Stimulated activated naive CD4-positive, alpha-beta T cell (primary cell): ENCODE data around the gene GTF2I.
"Not testable (repeated sequence)": the region's sequence is repeated elsewhere in the genome, so short reads cannot be mapped to it uniquely, and the experiment has no call there.

ENCODE experiments used
- DNase-seq, 6 experiments: peaks; one replicate each; lab custom pipeline; 2025; lab: John Stamatoyannopoulos, UW

Gene GTF2I

DNA sequence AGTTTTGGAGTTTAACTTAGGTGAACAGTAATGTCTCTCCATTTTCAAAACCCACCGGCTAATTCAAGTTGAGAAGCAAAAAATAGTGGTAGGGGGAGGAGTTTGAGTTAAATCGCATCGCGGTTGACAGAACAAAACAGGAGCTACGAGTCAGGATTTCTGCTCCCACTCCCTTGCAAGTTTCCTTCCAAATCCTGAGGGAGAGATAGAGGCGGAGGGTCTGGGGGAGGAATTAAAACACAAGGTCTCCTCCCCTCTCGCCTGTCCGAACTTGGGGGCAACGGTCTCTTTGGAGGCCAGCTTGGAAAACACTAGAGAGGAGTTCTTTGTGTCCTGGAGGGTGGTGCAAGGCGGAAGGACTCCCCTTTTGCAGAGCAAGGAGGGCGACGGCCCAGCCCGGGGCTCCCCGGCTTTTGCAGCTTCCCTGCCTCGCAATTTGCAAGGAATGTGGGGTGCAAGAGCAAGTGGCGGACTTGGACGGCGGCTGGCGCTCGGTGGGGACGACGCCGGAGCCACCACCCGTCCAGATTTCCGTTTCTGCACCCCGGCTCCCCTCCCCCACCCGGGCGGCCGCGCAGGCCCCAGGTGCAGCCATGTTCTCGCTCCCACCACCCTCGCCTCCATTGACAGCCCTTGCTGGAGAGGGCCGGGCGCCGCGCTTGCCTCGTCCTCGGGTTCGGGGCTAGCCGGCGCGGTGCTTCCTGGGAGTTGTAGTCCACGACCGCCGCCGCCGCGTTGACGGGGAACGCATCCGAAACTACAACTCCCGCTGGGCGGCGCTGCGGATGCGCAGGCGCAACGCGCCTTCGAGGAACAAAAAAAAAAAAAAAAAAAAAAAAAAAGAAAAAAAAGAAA lies 454 bp upstream of the GTF2I start:
- DNase-seq = peak; percentile 93 to 96 (median 95)

DNA sequence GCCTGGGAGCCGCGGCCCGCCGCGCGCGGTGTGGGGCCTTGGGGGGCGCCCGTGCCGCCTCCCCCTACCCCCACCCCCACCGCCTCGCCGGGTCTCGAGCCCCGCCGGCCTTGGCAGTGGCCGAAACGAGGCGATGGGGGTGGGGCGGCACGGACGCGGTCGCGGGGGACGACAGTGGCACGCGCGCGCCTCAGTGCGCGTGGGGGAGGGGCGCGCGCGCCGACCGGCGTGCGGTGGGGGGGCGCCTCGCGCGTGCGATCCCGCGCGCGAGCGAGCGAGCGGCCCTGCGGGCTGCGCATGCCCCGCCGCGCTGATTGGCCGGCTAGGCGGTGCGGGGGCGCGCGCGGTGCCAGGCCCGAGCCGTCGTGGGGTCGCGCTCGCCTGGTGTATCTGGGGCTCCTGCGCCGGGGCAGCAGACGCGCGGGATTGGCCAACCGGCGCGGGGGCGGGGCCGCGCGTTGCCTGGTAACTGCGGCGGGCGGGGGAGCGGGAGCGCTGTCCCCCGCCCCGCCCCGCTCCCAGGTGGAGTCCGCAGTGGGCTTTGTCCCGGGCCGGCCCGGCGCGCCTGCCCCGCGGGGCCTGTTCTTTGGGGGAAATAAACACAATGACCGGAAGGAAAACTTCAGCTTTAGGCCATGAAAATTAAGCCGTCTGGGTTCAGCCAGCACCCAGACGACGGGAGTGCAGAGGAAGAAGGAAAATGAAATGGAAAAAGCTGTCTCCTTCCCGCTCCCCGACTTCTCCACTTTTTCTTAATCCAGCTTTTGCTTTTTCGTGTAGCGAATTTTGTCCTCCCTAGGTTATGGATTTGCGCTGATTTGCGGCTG lies 873 bp downstream of the GTF2I start:
- peak; percentile 68 to 84 (median 77) for DNase-seq

DNA sequence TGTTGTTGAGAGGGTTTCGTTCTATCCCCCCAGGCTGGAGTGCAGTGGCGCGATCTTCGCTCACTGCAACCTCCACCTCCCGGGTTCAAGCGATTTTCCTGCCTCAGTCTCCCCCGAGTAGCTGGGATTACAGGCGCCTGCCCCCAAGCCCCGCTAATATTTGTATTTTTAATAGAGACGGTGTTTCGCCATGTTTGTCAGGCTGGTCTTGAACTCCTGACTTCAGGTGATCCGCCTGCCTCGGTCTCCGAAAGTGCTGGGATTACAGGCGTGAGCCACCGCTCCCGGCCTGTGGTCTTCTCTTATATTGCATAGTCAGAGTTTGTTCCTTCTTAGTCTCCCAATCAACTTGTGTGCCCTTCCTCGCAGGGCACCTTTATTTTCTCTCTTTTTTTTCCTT lies 2.7 kb downstream of the GTF2I start:
- not testable (repeated sequence) for DNase-seq

DNA sequence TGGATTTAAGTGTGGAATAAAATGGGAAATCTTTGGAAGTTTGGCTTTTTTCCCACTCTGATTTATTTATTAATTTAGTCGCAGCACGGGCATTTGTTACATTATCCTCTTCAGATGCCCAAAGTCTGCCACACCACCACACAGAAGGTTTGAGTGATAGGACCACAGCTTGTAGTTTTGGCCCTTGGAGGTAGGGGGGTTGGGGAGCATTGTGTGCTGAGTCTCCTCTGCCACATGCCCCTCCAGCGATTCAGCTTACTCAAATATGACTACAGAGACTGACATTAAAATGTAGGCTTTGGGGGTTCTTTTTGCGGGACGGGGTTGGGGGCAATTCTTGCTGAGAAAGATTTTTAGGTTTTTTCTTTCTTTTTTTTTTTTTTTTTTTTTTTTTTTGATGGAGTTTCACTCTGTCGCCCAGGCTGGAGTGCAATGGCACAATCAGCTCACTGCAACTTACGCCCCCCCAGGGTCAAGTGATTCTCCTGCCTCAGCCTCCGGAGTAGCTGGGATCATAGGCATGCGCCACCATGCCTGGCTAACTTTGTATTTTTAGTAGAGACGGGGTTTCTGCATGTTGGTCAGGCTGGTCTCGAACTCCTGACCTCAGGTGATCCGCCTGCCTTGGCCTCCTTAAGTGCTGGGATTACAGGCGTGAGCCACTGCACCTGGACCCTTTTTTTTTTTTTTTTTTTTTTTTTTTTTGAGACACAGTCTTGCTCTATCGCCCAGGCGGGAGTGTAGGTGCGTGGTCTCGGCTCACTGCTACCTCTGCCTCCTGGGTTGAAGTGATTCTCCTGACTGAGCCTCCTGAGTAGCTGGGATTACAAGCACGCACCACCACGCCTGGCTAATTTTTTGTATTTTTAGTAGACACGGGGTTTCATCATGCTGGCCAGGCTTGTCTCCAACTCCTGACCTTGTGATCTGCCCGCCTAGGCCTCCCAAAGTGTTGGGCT lies 4.6 kb downstream of the GTF2I start:
- peak in 1 of 6 experiments; percentile 4 for DNase-seq

DNA sequence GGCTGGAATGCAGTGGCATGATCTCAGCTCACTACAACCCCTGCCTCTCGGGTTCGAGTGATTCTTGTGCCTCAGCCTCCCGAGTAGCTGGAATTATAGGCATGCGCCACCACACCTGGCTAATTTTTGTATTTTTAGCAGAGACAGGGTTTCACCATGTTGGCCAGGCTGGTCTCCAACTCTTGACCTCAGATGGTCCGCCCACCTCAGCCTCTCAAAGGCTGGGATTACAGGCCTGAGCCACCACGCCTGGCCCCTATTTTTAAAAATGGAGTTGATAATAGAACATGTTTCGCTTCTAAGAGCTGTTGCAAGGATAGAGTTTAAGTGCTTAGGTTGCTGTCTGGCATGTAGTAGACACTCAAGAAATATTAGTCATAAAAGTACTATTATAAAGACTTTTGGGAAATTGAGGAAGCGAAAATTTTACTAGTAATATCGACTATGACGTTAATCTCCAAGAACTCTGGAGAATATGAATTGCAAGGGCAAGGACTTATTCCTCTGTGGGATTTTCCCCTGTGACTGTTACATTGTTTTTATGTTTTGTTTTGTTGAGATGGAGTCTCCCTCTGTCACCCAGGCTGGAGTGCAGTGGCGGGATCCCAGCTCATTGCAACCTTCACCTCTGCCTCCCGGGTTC lies 7.9 kb downstream of the GTF2I start:
- DNase-seq = no peak

DNA sequence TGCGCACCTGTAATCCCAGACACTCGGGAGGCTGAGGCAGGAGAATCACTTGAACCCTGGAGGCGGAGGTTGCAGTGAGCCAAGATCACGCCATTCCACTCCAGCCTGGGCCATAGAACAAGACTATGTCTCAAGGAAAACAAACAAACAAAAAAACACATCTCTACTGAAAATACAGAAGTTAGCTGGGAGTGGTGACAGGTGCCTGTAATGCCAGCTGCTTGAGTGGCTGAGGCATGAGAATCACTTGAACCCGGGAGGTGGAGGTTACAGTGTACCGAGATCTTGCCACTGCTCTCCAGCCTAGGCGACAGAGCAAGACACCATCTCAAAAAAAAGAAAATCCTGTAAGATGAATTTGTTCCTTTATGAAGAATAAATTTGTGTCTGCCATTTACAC lies 9.5 kb downstream of the GTF2I start:
- DNase-seq = not testable (repeated sequence)

DNA sequence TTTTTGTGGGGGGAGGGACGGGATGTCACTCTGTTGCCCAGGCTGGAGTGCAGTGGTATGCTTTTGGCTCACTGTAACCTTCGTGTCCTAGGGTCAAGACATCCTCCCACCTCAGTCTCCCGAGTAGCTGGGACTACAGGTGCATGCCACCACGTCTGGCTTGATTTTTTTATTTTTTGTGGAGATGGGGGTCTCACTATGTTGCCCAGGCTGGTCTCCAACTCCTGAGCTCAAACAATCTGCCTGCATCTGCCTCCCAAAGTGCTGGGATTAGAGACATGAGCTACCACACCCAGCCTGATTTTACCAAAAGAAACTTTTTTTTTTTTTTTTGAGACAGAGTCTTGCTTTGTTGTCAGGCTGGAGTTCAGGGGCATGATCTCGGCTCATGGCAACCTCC lies 10.0 kb downstream of the GTF2I start:
- DNase-seq = not testable (repeated sequence)

DNA sequence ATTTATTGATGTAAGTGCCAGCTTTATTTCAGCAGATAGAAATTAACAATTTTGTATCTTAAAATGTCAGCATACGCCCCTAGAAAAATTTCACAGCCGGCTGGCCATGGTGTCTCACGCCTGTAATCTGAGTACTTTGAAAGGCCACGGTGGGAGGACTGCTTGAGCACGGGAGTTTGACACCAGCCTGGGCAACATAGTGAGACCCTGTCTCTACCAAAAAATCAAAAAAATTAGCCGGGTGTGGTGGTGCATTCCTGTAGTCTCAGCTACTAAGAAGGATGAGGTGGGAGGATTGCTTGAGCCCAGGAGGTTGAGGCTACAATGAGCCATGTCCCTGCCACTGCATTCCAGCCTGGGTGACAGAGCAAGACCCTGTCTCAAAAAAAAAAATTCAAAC lies 14.1 kb downstream of the GTF2I start:
- no peak for DNase-seq

DNA sequence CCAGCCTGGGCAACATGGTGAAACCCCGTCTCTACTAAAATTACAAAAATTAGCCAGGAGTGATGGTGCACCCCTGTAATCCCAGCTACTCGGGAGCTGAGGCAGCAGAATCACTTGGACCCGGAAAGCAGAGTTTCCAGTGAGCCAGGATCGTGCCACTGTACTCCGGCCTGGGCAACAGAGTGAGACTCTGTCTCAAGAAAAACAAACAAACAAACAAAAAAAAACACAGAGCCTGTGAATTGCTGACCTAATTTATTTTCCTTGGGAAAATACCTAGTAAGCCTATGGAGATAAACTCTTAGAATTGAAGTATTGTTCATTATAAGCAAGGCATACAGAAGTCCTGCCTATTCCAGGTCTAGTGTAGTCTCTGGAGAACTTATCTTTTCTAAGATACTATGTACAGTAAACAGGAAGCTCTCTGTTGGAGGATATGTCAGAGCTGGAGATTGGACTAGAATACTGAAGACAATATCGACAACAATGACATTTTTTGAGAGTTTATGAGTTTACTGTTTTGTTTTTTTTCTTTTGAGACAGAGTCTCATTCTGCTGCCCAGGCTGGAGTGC lies 14.9 kb downstream of the GTF2I start:
- no peak for DNase-seq

DNA sequence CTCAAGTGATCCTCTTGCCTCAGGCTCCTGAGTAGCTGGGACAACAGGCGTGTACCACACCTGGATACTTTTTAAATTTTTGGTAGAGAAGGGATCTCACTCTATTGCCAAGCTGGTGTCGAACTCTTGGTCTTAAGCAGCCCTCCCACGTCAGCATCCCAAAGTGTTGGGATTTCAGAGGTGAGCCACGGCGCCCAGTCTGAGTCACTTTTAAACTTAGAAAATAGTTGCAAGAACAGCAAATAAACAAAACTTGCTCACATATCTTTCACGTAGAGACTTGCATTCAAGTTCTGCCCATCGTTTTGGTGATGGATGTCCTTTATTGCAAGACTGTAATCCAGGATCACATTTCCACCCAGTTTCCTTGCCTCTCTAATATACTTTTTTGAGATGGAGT lies 16.6 kb downstream of the GTF2I start:
- DNase-seq = no peak

DNA sequence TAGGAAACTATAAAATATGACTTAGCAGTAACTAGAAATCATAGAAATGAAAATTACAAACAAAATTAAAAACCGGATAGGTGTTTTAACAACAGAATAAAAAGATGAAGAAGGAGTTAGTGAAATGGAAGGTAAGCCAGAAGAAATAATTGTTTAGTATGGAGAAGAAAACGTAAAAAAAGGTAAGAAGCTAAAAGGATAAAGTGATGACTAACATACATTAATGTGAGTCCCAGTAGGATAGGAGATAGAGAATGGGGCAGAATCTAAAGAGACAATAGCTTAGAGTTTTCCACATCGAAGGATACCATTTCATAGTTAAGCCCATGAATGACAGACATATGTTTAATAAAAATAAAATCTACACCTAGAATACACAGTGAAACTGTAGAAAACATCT lies 25.3 kb downstream of the GTF2I start:
- no peak for DNase-seq

DNA sequence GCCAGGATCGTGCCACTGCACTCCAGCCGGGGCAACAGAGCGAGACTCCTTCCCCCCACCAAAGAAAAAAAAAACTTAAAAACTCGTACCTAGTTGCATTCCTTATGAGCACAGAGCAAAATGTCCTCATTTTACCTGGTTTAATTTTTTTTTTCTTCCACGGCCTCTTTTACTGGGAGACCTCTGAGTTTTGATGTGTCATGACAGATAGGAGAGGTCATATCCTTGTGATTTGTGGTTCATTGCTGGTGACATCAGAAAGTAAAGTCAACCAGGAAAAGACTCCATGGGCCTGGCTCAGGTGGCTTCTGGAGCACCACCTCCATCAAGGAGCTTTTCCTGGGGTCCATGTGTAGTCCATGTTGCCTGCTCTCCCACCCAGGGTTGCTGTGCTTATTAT lies 26.3 kb downstream of the GTF2I start:
- no peak for DNase-seq

DNA sequence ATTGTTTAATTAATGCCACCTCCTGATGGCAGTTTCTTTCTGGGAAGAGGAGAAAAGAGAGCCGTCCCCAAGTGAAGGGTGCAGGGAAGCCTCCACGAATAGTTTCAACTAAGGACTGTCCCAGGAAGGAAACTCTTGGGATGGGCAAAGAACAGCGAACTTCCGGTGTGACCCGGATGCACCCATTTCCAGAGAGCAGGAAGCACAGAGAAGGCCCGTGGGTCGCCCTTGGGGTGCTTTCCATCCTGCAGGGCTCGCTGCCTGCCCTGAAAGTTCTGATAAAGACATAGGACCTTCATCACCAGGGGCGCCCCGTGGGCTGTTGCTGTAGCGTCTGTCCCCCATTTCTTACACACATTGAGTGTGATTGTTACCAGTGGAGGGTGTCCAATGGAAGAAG lies 27.0 kb downstream of the GTF2I start:
- no peak for DNase-seq

DNA sequence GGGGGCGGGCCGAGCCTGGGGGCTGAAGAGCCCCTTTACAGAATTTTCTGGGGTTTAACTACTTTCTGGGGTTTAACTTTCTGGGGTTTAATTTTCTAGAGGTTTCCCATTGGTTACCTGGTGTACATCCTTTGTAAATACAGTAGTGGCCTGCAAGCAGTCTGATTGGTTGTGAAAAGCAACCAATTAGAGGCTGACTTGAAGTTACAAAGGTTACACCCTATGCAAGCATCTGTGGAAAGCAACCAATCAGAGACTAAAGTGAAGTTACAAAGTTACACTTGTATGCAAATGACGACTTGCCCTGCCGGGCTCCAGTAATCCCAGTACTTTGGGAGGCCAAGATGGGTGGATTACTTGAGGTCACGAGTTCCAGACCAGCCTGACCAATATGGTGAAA lies 27.4 kb downstream of the GTF2I start:
- no peak for DNase-seq

DNA sequence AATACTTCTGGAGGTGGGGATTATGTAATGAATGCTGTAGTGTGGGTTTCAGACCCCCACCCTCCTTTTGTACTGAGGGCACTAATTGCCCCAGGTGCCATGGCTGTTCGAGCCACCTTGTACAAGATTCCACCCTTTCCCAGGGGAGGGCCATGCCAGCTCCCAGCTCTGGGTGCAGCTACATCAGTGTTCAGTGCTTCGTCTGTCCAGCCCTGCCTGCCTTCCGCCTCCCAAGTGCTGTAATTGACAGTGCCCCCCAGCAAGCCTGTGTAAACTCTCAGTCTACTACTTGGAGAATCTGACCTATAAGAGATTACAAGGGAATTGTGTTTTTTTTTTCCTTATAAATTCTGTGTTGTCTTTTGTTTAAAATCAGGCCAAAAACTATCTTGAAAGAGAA lies 33.0 kb downstream of the GTF2I start:
- DNase-seq = no peak

DNA sequence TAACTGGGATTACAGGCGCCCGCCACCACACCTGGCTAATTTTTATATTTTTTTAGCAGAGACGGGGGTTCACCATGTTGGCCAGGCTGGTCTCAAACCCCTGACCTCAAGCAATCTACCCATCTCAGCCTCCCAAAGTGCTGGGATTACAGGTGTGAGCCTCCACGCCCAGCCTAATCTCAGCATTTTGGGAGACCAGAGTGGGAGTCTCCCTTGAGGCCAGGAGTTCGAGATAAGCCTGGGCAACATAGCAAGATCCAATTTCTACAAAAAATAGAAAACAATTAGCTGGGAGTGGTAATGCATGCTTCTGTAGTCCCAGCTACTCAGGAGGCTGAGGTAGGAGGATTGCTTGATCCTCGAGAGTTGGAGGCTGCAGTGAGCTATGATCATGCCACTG lies 46.9 kb downstream of the GTF2I start:
- not testable (repeated sequence) for DNase-seq

DNA sequence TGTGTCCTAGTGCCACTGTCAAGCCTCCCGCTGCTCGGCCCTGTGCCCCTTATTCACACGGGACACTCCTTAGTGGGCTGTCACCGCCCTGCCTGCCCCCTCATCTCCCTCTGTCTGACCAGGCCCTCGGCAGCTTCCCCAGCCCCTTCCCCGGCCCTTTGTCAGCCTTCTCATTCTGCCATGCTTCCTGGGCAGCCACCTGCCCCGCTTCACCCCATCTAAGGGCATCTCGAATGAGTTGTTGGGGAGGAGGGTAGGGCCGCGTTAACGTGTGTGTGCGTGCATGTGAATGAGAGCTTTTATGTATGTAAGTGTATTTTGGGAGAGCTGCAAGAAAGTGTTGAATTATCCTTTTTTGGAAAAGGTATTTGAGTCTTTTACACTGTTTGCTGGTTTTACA lies 49.7 kb downstream of the GTF2I start:
- DNase-seq = no peak

DNA sequence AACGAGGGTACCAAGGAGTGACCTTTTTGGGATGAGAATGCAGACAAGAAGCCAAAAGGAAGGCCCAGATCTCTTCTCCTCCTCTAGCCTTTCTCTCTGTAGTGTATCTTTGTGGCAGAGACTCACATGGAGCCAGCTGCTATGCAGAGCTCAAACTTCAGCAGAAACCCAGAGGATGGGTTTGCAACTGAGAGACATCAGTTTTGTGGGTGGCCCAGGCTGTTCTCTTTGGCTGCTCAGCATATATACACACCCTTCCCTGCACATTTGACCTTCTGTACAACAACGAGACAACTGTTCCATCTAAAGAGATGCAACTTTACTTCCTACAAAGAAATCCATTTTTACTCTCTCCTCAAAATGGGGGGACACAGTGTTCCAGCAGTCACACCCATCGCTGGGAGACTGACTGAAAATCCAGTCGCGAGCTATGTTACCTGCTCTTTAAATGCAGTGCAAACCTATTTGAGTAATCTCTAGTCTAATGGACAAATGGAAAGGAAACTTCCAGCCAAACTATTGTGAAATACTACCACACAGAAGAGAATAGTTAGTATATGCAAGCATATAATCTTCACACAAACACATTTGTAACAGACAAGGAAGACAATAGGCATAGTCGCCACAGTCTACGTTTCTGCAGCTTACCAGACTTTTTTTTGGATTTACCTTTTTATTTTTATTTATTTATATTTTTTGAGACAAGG lies 51.2 kb downstream of the GTF2I start:
- DNase-seq = no peak

DNA sequence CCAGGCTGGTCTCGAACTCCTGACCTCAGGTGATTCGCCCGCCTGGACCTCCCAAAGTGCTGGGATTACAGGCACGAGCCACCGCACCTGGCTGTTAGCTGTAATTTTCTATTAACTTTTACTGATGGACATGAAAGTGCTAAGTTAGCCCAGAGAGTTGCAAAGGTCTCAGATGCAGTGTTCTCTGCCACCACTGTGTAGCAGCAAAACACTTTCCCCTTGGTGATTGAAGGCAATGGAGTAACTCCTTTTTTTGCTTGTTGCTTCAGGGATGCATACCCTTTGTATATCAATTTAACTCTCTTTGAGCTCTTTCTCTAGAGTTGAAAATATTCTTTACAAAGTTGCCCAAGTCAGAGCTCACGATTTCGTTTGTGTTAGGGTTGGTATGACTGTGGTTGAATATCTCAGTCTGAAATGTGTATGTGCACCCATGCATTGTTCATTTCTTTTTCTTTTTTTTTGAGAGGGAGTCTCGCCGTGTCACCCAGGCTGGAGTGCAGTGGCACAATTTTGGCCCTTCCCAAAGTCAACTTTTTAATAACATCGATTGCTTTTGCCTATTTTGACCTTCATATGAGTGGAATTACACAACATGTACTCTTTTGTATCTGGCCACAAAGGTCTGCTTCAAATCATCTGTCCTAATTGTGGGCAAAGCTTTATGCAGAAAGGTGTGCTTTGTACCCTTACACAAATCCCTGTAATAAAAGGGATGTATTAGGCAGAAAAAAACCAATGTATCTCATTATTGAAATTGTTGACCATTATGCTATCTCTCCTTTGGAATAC lies 52.6 kb downstream of the GTF2I start:
- no peak for DNase-seq

DNA sequence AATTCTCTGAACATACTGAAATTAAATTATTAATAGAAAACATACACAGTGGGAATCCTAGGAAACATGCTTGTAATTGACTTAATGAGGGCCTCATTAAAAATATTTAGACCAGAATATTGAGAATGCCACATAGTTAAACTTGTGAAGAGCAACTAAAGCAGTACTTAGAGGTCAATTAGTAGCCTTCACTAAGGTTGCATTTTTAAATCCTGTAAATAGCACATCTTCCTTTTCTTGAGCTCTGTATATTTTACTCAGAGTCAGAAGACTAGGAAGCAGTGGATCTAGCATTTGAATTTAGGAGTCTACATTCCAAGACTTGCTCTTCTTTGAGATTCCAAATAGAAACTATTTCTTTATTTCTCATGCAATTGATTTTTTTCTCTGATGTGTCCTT lies 56.0 kb downstream of the GTF2I start:
- no peak for DNase-seq
